ENCODE results near the gene HGF. TPM values are rescaled to one million over a fixed set of nuclear protein-coding genes. Genes with fewer than 3 reads are reported as not detected.

Gene HGF
- total and polyA plus RNA-seq, 2 of the 8 experiments (the other 6 are each of a cell fraction or from before 2014, with no cell fraction given), result 0.05 to 0.60 TPM

DNA sequence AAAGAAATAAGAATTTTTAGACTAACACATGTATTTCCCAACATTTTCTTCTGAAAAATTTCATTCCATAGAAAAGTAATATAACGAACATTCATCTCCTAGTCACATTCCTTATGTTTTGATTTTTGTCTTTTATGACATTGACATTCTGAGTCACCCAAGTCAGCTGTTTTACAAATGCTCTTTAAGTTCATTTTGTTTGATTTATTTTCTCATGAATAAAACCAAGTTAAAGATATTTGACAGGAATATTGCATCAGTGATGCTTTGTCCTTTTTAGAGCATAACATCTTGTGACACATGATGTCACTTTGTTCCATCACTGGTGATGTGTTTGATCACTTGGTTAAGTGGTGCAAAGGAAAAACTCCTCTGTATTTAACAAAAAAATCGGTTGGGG is 48.4 kb downstream of the HGF start (continued):
- TF ChIP-seq PHF8 (conservative IDR thresholded peaks at IDR 0.05; ENCODE audit: low read depth, low read length), result no peak
- TF ChIP-seq SP4 (IDR thresholded peaks at IDR 0.05; ENCODE audit: low read length), result no peak
- TF ChIP-seq GTF2F1 (IDR thresholded peaks at IDR 0.05; ENCODE audit: borderline replicate concordance, low read depth, low read length), result no peak
- no peak for TF ChIP-seq BACH1 (IDR thresholded peaks at IDR 0.05; ENCODE audit: low read length)
- TF ChIP-seq POLR2A (IDR thresholded peaks at IDR 0.05; ENCODE audit: control extremely low read depth in 1 of 2, low read depth in 2 of 2, low read length in 2 of 2), result no peak
- TF ChIP-seq ZNF274 (IDR thresholded peaks at IDR 0.05; ENCODE audit: borderline replicate concordance, extremely low read depth, low read length), result no peak
- TF ChIP-seq, protein P1, sequence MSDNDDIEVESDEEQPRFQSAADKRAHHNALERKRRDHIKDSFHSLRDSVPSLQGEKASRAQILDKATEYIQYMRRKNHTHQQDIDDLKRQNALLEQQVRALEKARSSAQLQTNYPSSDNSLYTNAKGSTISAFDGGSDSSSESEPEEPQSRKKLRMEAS (IDR thresholded peaks at IDR 0.05), result no peak
- TF ChIP-seq TCF12 (IDR thresholded peaks at IDR 0.05; ENCODE audit: low read depth, low read length), result no peak
